HG03280 (cell line): Measurements from ENCODE around the gene ALPL.
"Not testable (repeated sequence)": the region's sequence is repeated elsewhere in the genome, so short reads cannot be mapped to it uniquely, and the experiment has no call there.

ENCODE experiments used
- ATAC-seq: cut with Tn5 transposase; IDR thresholded peaks from one replicate; pipeline ENCODE4 v1.9.1; 2021; ENCODE audit warnings: mild to moderate bottlenecking, moderate library complexity; ENCODE audit not compliant: unreplicated experiment

Gene ALPL

GRCh38 chr1:21509351-21510112 is at the start of gene ALPL:
Gene ALPL, plus strand, starts transcription at chr1:21509423. Its CDS starts 44,659 bp downstream, at chr1:21554082.
- ATAC-seq: no peak

GRCh38 chr1:21465127-21465526 is 44.1 kb upstream of the ALPL start:
- ATAC-seq: not testable (repeated sequence)

GRCh38 chr1:21467946-21468345 is 41.3 kb upstream of the ALPL start:
- ATAC-seq: not testable (repeated sequence)

GRCh38 chr1:21468599-21468998 is 40.6 kb upstream of the ALPL start:
- ATAC-seq: no peak

- no peak for ATAC-seq
Measured at GRCh38 chr1:21469581-21469980, 39.6 kb upstream of the ALPL start.

GRCh38 chr1:21472861-21473260 is 36.4 kb upstream of the ALPL start:
- ATAC-seq: no peak

GRCh38 chr1:21478356-21478755 is 30.9 kb upstream of the ALPL start:
- no peak for ATAC-seq

GRCh38 chr1:21483881-21484280 is 25.3 kb upstream of the ALPL start:
- ATAC-seq: not testable (repeated sequence)

GRCh38 chr1:21489146-21489545 is 20.1 kb upstream of the ALPL start:
- ATAC-seq: no peak

GRCh38 chr1:21490774-21491487 is 18.3 kb upstream of the ALPL start:
- ATAC-seq: no peak

- no peak for ATAC-seq
Measured at GRCh38 chr1:21491488-21492355, 17.5 kb upstream of the ALPL start.

- no peak for ATAC-seq
Measured at GRCh38 chr1:21492356-21492625, 16.9 kb upstream of the ALPL start.

- no peak for ATAC-seq
Measured at GRCh38 chr1:21494196-21494595, 15.0 kb upstream of the ALPL start.

- no peak for ATAC-seq
Measured at GRCh38 chr1:21495225-21495820, 13.9 kb upstream of the ALPL start.

GRCh38 chr1:21496063-21496462 is 13.2 kb upstream of the ALPL start:
- no peak for ATAC-seq

GRCh38 chr1:21496886-21497285 is 12.3 kb upstream of the ALPL start:
- ATAC-seq: no peak

GRCh38 chr1:21497466-21498061 is 11.7 kb upstream of the ALPL start:
- no peak for ATAC-seq

- no peak for ATAC-seq
Measured at GRCh38 chr1:21499283-21499950, 9.8 kb upstream of the ALPL start.

- no peak for ATAC-seq
Measured at GRCh38 chr1:21503706-21504377, 5.4 kb upstream of the ALPL start.

GRCh38 chr1:21506804-21507203 is 2.4 kb upstream of the ALPL start:
- no peak for ATAC-seq
